ENCODE measurements around the gene ATP10A. TPM values are rescaled to one million over a fixed set of nuclear protein-coding genes. Genes with fewer than 3 reads are reported as not detected.
"Not testable (repeated sequence)": the region's sequence is repeated elsewhere in the genome, so short reads cannot be mapped to it uniquely, and the experiment has no call there.

Gene ATP10A
- polyA plus RNA-seq, 1 donor (not counting 4 experiments of a cell fraction or from before 2014, with no cell fraction given) = not detected

DNA sequence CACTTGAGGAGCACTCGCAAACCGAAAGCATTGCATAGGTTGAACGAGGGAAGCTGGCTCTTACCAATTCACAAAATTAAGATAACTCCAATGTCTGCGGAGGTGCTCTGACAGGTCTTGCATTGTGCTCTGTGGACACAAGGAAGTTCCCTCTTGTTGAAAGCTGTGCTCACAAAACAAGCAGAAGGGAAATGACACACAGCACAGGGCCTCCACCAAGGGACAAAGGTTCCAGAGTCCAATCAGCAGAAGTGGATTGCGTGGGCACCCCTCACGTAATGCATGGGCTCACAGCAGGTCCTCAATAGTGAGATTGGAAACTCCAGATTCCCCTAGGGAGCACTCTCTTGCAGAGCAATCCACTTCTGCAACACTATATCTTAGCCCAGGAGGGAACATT, 89.9 kb downstream of the ATP10A start:
- no peak for DNase-seq (ENCODE audit: low read depth, low spot score)
- no peaks in the 10 kb centered on the region for H3K27me3 ChIP-seq (ENCODE audit: control insufficient read depth, extremely low read depth, insufficient read depth, low read length)
- H3K4me1 ChIP-seq (ENCODE audit: control insufficient read depth, extremely low read depth, insufficient read depth, low read length) = no peaks in the 10 kb centered on the region
- no peak overlapping the region for H3K27ac ChIP-seq (ENCODE audit: control insufficient read depth, insufficient read depth, low read length)
- no peak overlapping the region for H2AFZ ChIP-seq (ENCODE audit: control insufficient read depth, low read length)
- no peak overlapping the region for H3K9ac ChIP-seq (ENCODE audit: control insufficient read depth, extremely low read depth, insufficient read depth, low read length)
- no peaks in the 10 kb centered on the region for H3K79me2 ChIP-seq (ENCODE audit: control insufficient read depth, insufficient read depth, low read length)
- no peaks in the 10 kb centered on the region for H4K20me1 ChIP-seq (ENCODE audit: control insufficient read depth, extremely low read depth, insufficient read depth, low read length)
- dilution Hi-C loops (cut with MboI; ENCODE audit: extremely low pct_ligation_motif_present, low sequenced_read_pairs) = no loop called here
- no peak overlapping the region for H3K4me3 ChIP-seq (ENCODE audit: control insufficient read depth in 2 of 3, extremely low read depth in 1 of 3, insufficient read depth in 2 of 3, low read depth in 1 of 3, low read length in 3 of 3)
- H3K4me2 ChIP-seq (ENCODE audit: control insufficient read depth, extremely low read depth, insufficient read depth, low read depth, low read length) = no peak overlapping the region
- no peaks in the 10 kb centered on the region for H3K9me3 ChIP-seq (ENCODE audit: control insufficient read depth, low read depth, low read length)
- no peak for TF ChIP-seq CTCF (optimal IDR thresholded peaks at IDR 0.05 in 1 of 3, IDR thresholded peaks at IDR 0.05 in 1 of 3, conservative IDR thresholded peaks at IDR 0.05 in 1 of 3; ENCODE audit: extremely low read depth in 1 of 3, insufficient read depth in 2 of 3, low read length in 3 of 3)
- no peak for TF ChIP-seq EZH2 (IDR thresholded peaks at IDR 0.05; ENCODE audit: low read length)
- no peaks in the 10 kb centered on the region for H3K36me3 ChIP-seq (ENCODE audit: control insufficient read depth in 2 of 2, extremely low read depth in 1 of 2, insufficient read depth in 2 of 2, low read length in 2 of 2)
- no peak for FAIRE-seq
- no peaks in the 10 kb centered on the region for H3K9me1 ChIP-seq (ENCODE audit: control insufficient read depth, extremely low read depth, insufficient read depth, low read length)

DNA sequence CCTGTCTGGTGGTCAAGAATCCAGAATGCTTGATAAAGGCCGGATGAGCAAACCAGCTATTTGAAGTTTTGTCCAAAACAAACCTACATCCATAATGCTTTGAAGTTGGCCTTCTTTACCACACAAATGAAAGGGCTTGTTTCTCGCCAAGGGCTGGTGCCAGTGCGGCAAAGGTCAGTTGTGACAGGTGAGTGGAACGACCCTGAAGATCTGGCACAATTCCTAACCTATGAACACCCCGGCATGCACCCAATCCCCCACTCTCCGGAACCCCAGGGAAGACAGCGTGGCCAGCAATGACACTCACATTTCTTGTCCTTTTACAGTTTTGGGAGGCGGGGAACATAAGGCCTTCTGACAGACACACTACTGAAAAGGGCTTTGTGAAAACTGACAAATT, 90.6 kb downstream of the ATP10A start:
- no peaks in the 10 kb centered on the region for H3K36me3 ChIP-seq (ENCODE audit: control insufficient read depth in 2 of 2, extremely low read depth in 1 of 2, insufficient read depth in 2 of 2, low read length in 2 of 2)
- no peaks in the 10 kb centered on the region for H4K20me1 ChIP-seq (ENCODE audit: control insufficient read depth, extremely low read depth, insufficient read depth, low read length)
- H3K27me3 ChIP-seq (ENCODE audit: control insufficient read depth, extremely low read depth, insufficient read depth, low read length) = no peaks in the 10 kb centered on the region
- DNase-seq (ENCODE audit: low read depth, low spot score) = no peak
- peaks cover 3% of the 10 kb centered on the region for H3K9me3 ChIP-seq (ENCODE audit: control insufficient read depth, low read depth, low read length)
- H3K9ac ChIP-seq (ENCODE audit: control insufficient read depth, extremely low read depth, insufficient read depth, low read length) = no peak overlapping the region
- no peaks in the 10 kb centered on the region for H3K79me2 ChIP-seq (ENCODE audit: control insufficient read depth, insufficient read depth, low read length)
- H3K27ac ChIP-seq (ENCODE audit: control insufficient read depth, insufficient read depth, low read length) = no peak overlapping the region
- TF ChIP-seq CTCF (optimal IDR thresholded peaks at IDR 0.05 in 1 of 3, IDR thresholded peaks at IDR 0.05 in 1 of 3, conservative IDR thresholded peaks at IDR 0.05 in 1 of 3; ENCODE audit: extremely low read depth in 1 of 3, insufficient read depth in 2 of 3, low read length in 3 of 3) = no peak
- TF ChIP-seq EZH2 (IDR thresholded peaks at IDR 0.05; ENCODE audit: low read length) = no peak
- no peaks in the 10 kb centered on the region for H3K4me1 ChIP-seq (ENCODE audit: control insufficient read depth, extremely low read depth, insufficient read depth, low read length)
- no peaks in the 10 kb centered on the region for H3K9me1 ChIP-seq (ENCODE audit: control insufficient read depth, extremely low read depth, insufficient read depth, low read length)
- no peak overlapping the region for H3K4me2 ChIP-seq (ENCODE audit: control insufficient read depth, extremely low read depth, insufficient read depth, low read depth, low read length)
- H2AFZ ChIP-seq (ENCODE audit: control insufficient read depth, low read length) = no peak overlapping the region
- no peak overlapping the region for H3K4me3 ChIP-seq (ENCODE audit: control insufficient read depth in 2 of 3, extremely low read depth in 1 of 3, insufficient read depth in 2 of 3, low read depth in 1 of 3, low read length in 3 of 3)
- FAIRE-seq = no peak
- dilution Hi-C loops (cut with MboI; ENCODE audit: extremely low pct_ligation_motif_present, low sequenced_read_pairs) = no loop called here

GRCh38 chr15:25771736-25772135, 91.4 kb downstream of the ATP10A start:
- FAIRE-seq; H3K4me1 ChIP-seq (ENCODE audit: control insufficient read depth, extremely low read depth, insufficient read depth, low read length); H3K79me2 ChIP-seq (ENCODE audit: control insufficient read depth, insufficient read depth, low read length); H3K9ac ChIP-seq (ENCODE audit: control insufficient read depth, extremely low read depth, insufficient read depth, low read length); H3K4me2 ChIP-seq (ENCODE audit: control insufficient read depth, extremely low read depth, insufficient read depth, low read depth, low read length); H3K9me3 ChIP-seq (ENCODE audit: control insufficient read depth, low read depth, low read length); DNase-seq (ENCODE audit: low read depth, low spot score); dilution Hi-C loops (cut with MboI; ENCODE audit: extremely low pct_ligation_motif_present, low sequenced_read_pairs); H2AFZ ChIP-seq (ENCODE audit: control insufficient read depth, low read length); H3K27me3 ChIP-seq (ENCODE audit: control insufficient read depth, extremely low read depth, insufficient read depth, low read length); H4K20me1 ChIP-seq (ENCODE audit: control insufficient read depth, extremely low read depth, insufficient read depth, low read length); H3K9me1 ChIP-seq (ENCODE audit: control insufficient read depth, extremely low read depth, insufficient read depth, low read length); H3K36me3 ChIP-seq (ENCODE audit: control insufficient read depth in 2 of 2, extremely low read depth in 1 of 2, insufficient read depth in 2 of 2, low read length in 2 of 2); H3K27ac ChIP-seq (ENCODE audit: control insufficient read depth, insufficient read depth, low read length); H3K4me3 ChIP-seq (ENCODE audit: control insufficient read depth in 2 of 3, extremely low read depth in 1 of 3, insufficient read depth in 2 of 3, low read depth in 1 of 3, low read length in 3 of 3): not testable (repeated sequence)
